H9 (cell line): ENCODE results near the gene CCNJL. TPM values are rescaled to one million over a fixed set of nuclear protein-coding genes. Genes with fewer than 3 reads are reported as not detected.

Experiments
- DNase-seq: peaks from one replicate; pipeline ENCODE4 v3.0.0-alpha.2; 2017
- H2AFZ ChIP-seq: one replicate; pipeline ENCODE4 v1.6.1; 2013; ENCODE audit warnings: mild to moderate bottlenecking, low read length, control low read depth, moderate library complexity
- H2AK5ac ChIP-seq: 2 replicates; pipeline ENCODE4 v1.6.1; 2013; ENCODE audit warnings: low read length, control low read depth, mixed read lengths; ENCODE audit not compliant: insufficient read length
- H2BK120ac ChIP-seq: one replicate; pipeline ENCODE4 v1.6.1; 2013; ENCODE audit warnings: low read depth, mild to moderate bottlenecking, low read length, control low read depth, inconsistent platforms; ENCODE audit not compliant: poor library complexity, severe bottlenecking
- H2BK12ac ChIP-seq: 2 replicates; pipeline ENCODE4 v1.6.1; 2013; ENCODE audit warnings: low read length, control low read depth, mixed read lengths, low read depth; ENCODE audit not compliant: insufficient read length
- H2BK15ac ChIP-seq: 2 replicates; pipeline ENCODE4 v1.6.1; 2013; ENCODE audit warnings: low read depth, low read length, control low read depth
- H2BK20ac ChIP-seq: one replicate; pipeline ENCODE4 v1.6.1; 2013; ENCODE audit warnings: low read depth, mild to moderate bottlenecking, low read length, control low read depth, inconsistent platforms; ENCODE audit not compliant: poor library complexity, severe bottlenecking
- H2BK5ac ChIP-seq: 2 replicates; pipeline ENCODE4 v1.6.1; 2013; ENCODE audit warnings: low read length, control low read depth, mixed read lengths; ENCODE audit not compliant: insufficient read length
- H3K14ac ChIP-seq: 2 replicates; pipeline ENCODE4 v1.6.1; 2013; ENCODE audit warnings: low read length, control low read depth; ENCODE audit not compliant: insufficient read depth
- H3K18ac ChIP-seq: 2 replicates; pipeline ENCODE4 v1.6.1; 2013; ENCODE audit warnings: low read depth, mild to moderate bottlenecking, mixed read lengths, low read length, control low read depth; ENCODE audit not compliant: insufficient read length
- H3K23ac ChIP-seq: 2 replicates; pipeline ENCODE4 v1.6.1; 2013; ENCODE audit warnings: low read length, control low read depth, mixed read lengths, low read depth; ENCODE audit not compliant: insufficient read length
- H3K23me2 ChIP-seq: 2 replicates; pipeline ENCODE4 v1.6.1; 2013; ENCODE audit warnings: low read depth, mild to moderate bottlenecking, mixed read lengths, low read length, control low read depth; ENCODE audit not compliant: insufficient read length, poor library complexity, severe bottlenecking
- H3K27ac ChIP-seq: 2 replicates; pipeline ENCODE4 v1.5.1; 2013; ENCODE audit warnings: low read length, control low read depth, mixed read lengths, low read depth; ENCODE audit not compliant: insufficient read length
- H3K27me3 ChIP-seq: 2 replicates; pipeline ENCODE4 v1.6.1; 2013; ENCODE audit warnings: low read length, control low read depth, inconsistent platforms; ENCODE audit not compliant: insufficient read depth
- H3K4ac ChIP-seq: 2 replicates; pipeline ENCODE4 v1.6.1; 2013; ENCODE audit warnings: low read depth, mild to moderate bottlenecking, control low read depth, inconsistent platforms, low read length, moderate library complexity
- H3K4me1 ChIP-seq: 2 replicates; pipeline ENCODE4 v1.6.1; 2013; ENCODE audit warnings: low read length, control low read depth, inconsistent platforms; ENCODE audit not compliant: insufficient read depth
- H3K4me2 ChIP-seq: 2 replicates; pipeline ENCODE4 v1.6.1; 2013; ENCODE audit warnings: low read length, control low read depth, mixed read lengths; ENCODE audit not compliant: insufficient read length, insufficient read depth
- H3K56ac ChIP-seq: 2 replicates; pipeline ENCODE4 v1.6.1; 2013; ENCODE audit warnings: low read depth, mild to moderate bottlenecking, mixed read lengths, low read length, control low read depth; ENCODE audit not compliant: insufficient read length
- H3K79me1 ChIP-seq: 2 replicates; pipeline ENCODE4 v1.6.1; 2013; ENCODE audit warnings: low read depth, mild to moderate bottlenecking, moderate library complexity, low read length, control low read depth, inconsistent platforms; ENCODE audit not compliant: insufficient read depth, poor library complexity, severe bottlenecking
- H3K79me2 ChIP-seq: 2 replicates; pipeline ENCODE4 v1.6.1; 2013; ENCODE audit warnings: low read length, control low read depth, inconsistent platforms; ENCODE audit not compliant: insufficient read depth
- H3K9ac ChIP-seq: 2 replicates; pipeline ENCODE4 v1.6.1; 2013; ENCODE audit warnings: low read length, control low read depth, mixed read lengths; ENCODE audit not compliant: insufficient read length; ENCODE audit errors: extremely low read depth
- H3K9me3 ChIP-seq: one replicate; pipeline ENCODE4 v1.6.1; 2013; ENCODE audit warnings: low read depth, low read length, inconsistent platforms; ENCODE audit not compliant: control insufficient read depth
- H3T11ph ChIP-seq: one replicate; pipeline ENCODE4 v1.6.1; 2013; ENCODE audit warnings: mild to moderate bottlenecking, low read length, control low read depth, inconsistent platforms
- H4K20me1 ChIP-seq: one replicate; pipeline ENCODE4 v1.6.1; 2013; ENCODE audit not compliant: control insufficient read depth, insufficient read length, insufficient read depth
- H4K5ac ChIP-seq: 2 replicates; pipeline ENCODE4 v1.6.1; 2013; ENCODE audit warnings: low read depth, mild to moderate bottlenecking, mixed read lengths, low read length, control low read depth; ENCODE audit not compliant: insufficient read length
- H4K8ac ChIP-seq: replicated peaks from 2 replicates; pipeline ENCODE4 v1.6.1; 2013; ENCODE audit warnings: low read length, control low read depth, mixed read lengths, low read depth; ENCODE audit not compliant: insufficient read length
- H4K91ac ChIP-seq: 2 replicates; pipeline ENCODE4 v1.6.1; 2013; ENCODE audit warnings: low read depth, mild to moderate bottlenecking, moderate library complexity, mixed read lengths, low read length, control low read depth; ENCODE audit not compliant: insufficient read length
- H3K27ac Mint-ChIP-seq, 3 experiments: 2 replicates in 2 of 3; 3 replicates in 1 of 3; pipeline ENCODE4 v1.8.0; 2020 to 2021; ENCODE audit warnings: mixed read lengths in 3 of 3, mild to moderate bottlenecking in 1 of 3, moderate library complexity in 1 of 3
- H3K27me3 Mint-ChIP-seq: 2 replicates; pipeline ENCODE4 v1.8.0; 2021; ENCODE audit warnings: low read depth, mild to moderate bottlenecking, moderate library complexity, mixed read lengths
- H3K36me3 Mint-ChIP-seq, 3 experiments: 2 replicates in 2 of 3; 3 replicates in 1 of 3; pipeline ENCODE4 v1.8.0; 2020 to 2021; ENCODE audit warnings: low read depth in 3 of 3, mixed read lengths in 3 of 3; ENCODE audit not compliant: insufficient read depth in 1 of 3
- H3K4me1 Mint-ChIP-seq, 2 experiments: 2 replicates each; pipeline ENCODE4 v1.8.0; 2020; ENCODE audit warnings: mixed read lengths in 2 of 2
- H3K4me3 Mint-ChIP-seq, 2 experiments: 2 replicates in 1 of 2; 3 replicates in 1 of 2; pipeline ENCODE4 v1.8.0; 2020 to 2021; ENCODE audit warnings: mild to moderate bottlenecking in 2 of 2, mixed read lengths in 2 of 2, moderate library complexity in 1 of 2
- H3K9me3 Mint-ChIP-seq, 2 experiments: 2 replicates in 1 of 2; 3 replicates in 1 of 2; pipeline ENCODE4 v1.8.0; 2020; ENCODE audit warnings: mild to moderate bottlenecking in 2 of 2, mixed read lengths in 2 of 2, moderate library complexity in 1 of 2
- WGBS: extraction: QIAGEN DNeasy Blood & Tissue Kit; methylation state at CpG from one replicate; pipeline ENCODE4 v1.1.7; 2013; ENCODE audit warnings: missing lambda C conversion rate, low lambda C conversion rate, mixed read lengths; ENCODE audit not compliant: insufficient read length; ENCODE audit errors: extremely low coverage; 5-methylcytosine and 5-hydroxymethylcytosine counted together
- total RNA-seq: library from RNA; stranded (reverse); gene quantifications from 2 replicates; pipeline ENCODE4 v1.2.1, GENCODE V29; 2021
- TF ChIP-seq, protein P1 (sequence below): fragments of 200-600 bp; sonication (generic); conservative IDR thresholded peaks from 3 replicates; pipeline ENCODE4 v1.8.0; 2021; ENCODE audit warnings: antibody characterized with exemption, mild to moderate bottlenecking

CCNJL gene
- total RNA-seq, 1 experiment from 2014 or later = 26.9 TPM

DNA sequence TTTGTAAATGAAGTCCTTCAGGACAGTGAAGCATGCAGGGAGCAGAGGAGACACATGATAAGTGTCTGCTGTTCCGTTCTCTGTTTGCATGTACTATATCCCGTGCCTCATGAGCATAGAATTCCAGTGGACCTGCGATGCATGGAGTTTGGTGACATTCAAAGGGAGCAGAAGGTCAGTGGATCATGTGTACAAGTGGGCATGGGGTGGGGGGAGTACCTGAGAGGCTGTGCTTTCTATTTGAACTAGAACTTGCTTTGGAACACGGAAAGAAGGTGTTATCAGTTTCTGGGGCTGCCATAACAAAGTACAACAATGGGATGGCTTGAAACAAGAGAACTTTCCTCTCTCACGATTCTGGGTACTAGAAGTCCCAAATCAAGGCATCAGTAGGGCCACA, 5.1 kb upstream of the CCNJL start:
- Histone ChIP-seq H2BK12ac (no peak overlapping the region), H3K27me3 (no peaks in the 10 kb centered on the region), H3K14ac (no peak overlapping the region), H3K27ac (no peak overlapping the region), H4K20me1 (no peaks in the 10 kb centered on the region), H2BK5ac (no peak overlapping the region), H3K4me2 (no peak overlapping the region), H2BK15ac (no peak overlapping the region), H3K4me1 (peaks cover 8% of the 10 kb centered on the region), H3K9ac (no peak overlapping the region), H3K18ac (no peak overlapping the region), H4K91ac (no peak overlapping the region), H3K79me2 (no peaks in the 10 kb centered on the region), H2AFZ (no peak overlapping the region), H3K79me1 (no peaks in the 10 kb centered on the region), H3K4ac (no peak overlapping the region), H2AK5ac (no peak overlapping the region), H3K23ac (no peak overlapping the region), H3K9me3 (no peaks in the 10 kb centered on the region), H2BK20ac (no peak overlapping the region), H3T11ph (no peak overlapping the region), H4K5ac (no peak overlapping the region), H2BK120ac (no peak overlapping the region), H3K23me2 (peaks cover 6% of the 10 kb centered on the region), H3K56ac (no peak overlapping the region), H4K8ac (no peak overlapping the region)
- Mint-ChIP-seq H3K27ac (no peak overlapping the region), H3K9me3 (no peaks in the 10 kb centered on the region; a peak in 3 of 5 replicates), H3K4me3 (no peak overlapping the region), H3K4me1 (peaks cover 32 to 42% of the 10 kb centered on the region in 2 experiments), H3K27me3 (no peaks in the 10 kb centered on the region; the same call in 1 of the 2 replicates), H3K36me3 (no peaks in the 10 kb centered on the region)
- no CpG with 5 or more reads among the region's 5 CpGs for WGBS
- DNase-seq = no peak
- TF ChIP-seq, protein P1, sequence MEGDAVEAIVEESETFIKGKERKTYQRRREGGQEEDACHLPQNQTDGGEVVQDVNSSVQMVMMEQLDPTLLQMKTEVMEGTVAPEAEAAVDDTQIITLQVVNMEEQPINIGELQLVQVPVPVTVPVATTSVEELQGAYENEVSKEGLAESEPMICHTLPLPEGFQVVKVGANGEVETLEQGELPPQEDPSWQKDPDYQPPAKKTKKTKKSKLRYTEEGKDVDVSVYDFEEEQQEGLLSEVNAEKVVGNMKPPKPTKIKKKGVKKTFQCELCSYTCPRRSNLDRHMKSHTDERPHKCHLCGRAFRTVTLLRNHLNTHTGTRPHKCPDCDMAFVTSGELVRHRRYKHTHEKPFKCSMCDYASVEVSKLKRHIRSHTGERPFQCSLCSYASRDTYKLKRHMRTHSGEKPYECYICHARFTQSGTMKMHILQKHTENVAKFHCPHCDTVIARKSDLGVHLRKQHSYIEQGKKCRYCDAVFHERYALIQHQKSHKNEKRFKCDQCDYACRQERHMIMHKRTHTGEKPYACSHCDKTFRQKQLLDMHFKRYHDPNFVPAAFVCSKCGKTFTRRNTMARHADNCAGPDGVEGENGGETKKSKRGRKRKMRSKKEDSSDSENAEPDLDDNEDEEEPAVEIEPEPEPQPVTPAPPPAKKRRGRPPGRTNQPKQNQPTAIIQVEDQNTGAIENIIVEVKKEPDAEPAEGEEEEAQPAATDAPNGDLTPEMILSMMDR = no peak
